KOPT-K1 (cell line): ENCODE data around the gene TUBA1C.
A peak's percentile ranks its signal among the peaks of the same experiment; 100 is the strongest.

Source experiments
- H3K27ac ChIP-seq: fragments of 200-600 bp; sonication (generic); 2 replicates; pipeline ENCODE4 v1.5.1; 2016; ENCODE audit warnings: antibody characterized with exemption, mild to moderate bottlenecking, low read depth, low read length; ENCODE audit not compliant: poor library complexity, severe bottlenecking
- H3K36me3 ChIP-seq: fragments of 200-600 bp; sonication (generic); 2 replicates; pipeline ENCODE4 v1.5.1; 2017; ENCODE audit warnings: antibody characterized with exemption, mild to moderate bottlenecking, low read length, moderate library complexity; ENCODE audit not compliant: insufficient read depth
- H3K9me3 ChIP-seq: fragments of 200-600 bp; sonication (generic); 2 replicates; pipeline ENCODE4 v1.5.1; 2017; ENCODE audit warnings: antibody characterized with exemption, low read length, mild to moderate bottlenecking; ENCODE audit not compliant: insufficient read depth, poor library complexity, severe bottlenecking

Gene TUBA1C

GRCh38 chr12:49264873-49265792 is at the start of gene TUBA1C:
Gene TUBA1C (plus strand): TSS chr12:49265082. CDS start chr12:49265182, 100 bp downstream.
- Histone ChIP-seq H3K27ac (peak within 1 kb of the TSS; percentile 89), H3K36me3 (peaks cover 39% of the 10 kb centered on the region), H3K9me3 (no peaks in the 10 kb centered on the region)

DNA sequence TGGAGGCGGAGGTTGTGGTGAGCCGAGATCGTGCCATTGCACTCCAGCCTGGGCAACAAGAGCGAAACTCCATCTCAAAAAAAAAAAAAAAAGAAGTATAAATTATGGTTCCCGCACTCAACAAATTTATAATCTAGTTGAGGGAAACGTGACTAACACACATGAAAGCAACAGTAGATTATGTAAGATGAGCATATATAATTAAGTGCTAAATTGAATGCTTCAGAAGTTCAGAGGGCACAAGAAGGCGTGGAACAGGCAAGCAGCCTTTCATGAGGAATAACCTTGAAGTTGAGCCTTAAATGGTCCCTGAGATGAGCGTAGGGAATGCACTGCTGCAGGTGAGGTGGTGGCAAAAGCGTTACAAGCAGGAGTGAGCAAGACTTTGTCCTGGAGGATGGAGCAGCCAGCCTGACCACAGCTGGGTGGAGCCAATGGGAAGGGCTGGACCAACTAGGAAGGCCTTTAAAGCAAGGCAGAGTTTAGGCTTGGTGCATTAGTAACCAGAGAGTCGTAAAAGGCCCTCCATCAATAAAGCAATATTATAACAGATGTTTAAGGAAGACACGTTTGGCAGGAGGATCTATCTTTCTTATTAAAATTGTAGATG is 45.4 kb upstream of the TUBA1C start:
- Histone ChIP-seq H3K36me3 (no peaks in the 10 kb centered on the region), H3K27ac (no peak overlapping the region), H3K9me3 (no peaks in the 10 kb centered on the region)

- H3K27ac ChIP-seq, result no peak overlapping the region
- no peaks in the 10 kb centered on the region for H3K36me3 ChIP-seq
- no peaks in the 10 kb centered on the region for H3K9me3 ChIP-seq
Measured at GRCh38 chr12:49220972-49221371, 43.9 kb upstream of the TUBA1C start.

DNA sequence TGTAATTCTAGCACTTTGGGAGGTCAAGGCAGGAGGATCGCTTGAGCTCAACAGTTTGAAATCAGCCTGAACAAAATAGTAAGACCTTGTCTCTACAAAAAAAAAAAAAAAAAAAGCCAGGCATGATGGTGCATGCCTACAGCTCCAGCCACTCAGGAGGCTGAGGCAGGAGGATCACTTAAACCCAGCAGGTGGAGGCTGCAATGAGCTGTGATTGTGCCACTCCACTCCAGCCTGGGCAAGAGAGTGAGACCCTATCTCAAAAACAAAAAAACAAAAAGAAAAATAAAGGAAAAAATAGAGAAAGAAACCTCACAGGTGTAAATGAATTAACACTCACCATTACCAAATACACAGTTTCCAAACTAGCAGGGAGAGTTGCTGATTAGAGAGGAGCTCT is 41.8 kb upstream of the TUBA1C start:
- Histone ChIP-seq H3K27ac (no peak overlapping the region), H3K9me3 (no peaks in the 10 kb centered on the region), H3K36me3 (no peaks in the 10 kb centered on the region)

- Histone ChIP-seq H3K27ac (no peak overlapping the region), H3K36me3 (no peaks in the 10 kb centered on the region), H3K9me3 (no peaks in the 10 kb centered on the region)
Measured at GRCh38 chr12:49223590-49224369, 41.1 kb upstream of the TUBA1C start.

GRCh38 chr12:49225576-49226166 is 39.2 kb upstream of the TUBA1C start:
- H3K9me3 ChIP-seq, result no peaks in the 10 kb centered on the region
- no peaks in the 10 kb centered on the region for H3K36me3 ChIP-seq
- H3K27ac ChIP-seq, result no peak overlapping the region

DNA sequence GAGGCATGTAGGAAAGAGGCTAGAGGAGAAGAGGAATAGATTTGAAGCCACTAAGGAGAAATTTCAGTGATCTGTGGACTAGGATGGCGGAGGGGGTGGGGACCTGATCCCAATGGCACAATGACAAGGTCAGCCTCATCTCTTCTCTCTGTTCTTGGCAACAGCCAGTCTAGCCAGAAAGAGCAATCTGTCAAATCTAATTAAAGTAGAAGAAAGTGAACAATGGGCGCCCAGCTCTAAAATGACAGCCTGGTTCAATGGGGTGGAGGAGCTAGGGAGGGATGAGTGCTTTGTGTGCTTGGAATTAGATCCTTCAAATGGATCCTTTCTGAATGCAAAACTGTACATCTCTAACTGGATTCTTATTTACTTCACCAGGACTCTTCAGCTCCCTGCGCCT is 37.2 kb upstream of the TUBA1C start:
- H3K27ac ChIP-seq, result no peak overlapping the region
- H3K36me3 ChIP-seq, result no peaks in the 10 kb centered on the region
- no peaks in the 10 kb centered on the region for H3K9me3 ChIP-seq

- Histone ChIP-seq H3K9me3 (no peaks in the 10 kb centered on the region), H3K27ac (no peak overlapping the region), H3K36me3 (no peaks in the 10 kb centered on the region)
Measured at GRCh38 chr12:49228653-49229052, 36.2 kb upstream of the TUBA1C start.

- Histone ChIP-seq H3K27ac (no peak overlapping the region), H3K9me3 (no peaks in the 10 kb centered on the region), H3K36me3 (no peaks in the 10 kb centered on the region)
Measured at GRCh38 chr12:49230176-49230804, 34.6 kb upstream of the TUBA1C start.

GRCh38 chr12:49230805-49231194 is 34.1 kb upstream of the TUBA1C start:
- Histone ChIP-seq H3K36me3 (no peaks in the 10 kb centered on the region), H3K9me3 (no peaks in the 10 kb centered on the region), H3K27ac (no peak overlapping the region)

DNA sequence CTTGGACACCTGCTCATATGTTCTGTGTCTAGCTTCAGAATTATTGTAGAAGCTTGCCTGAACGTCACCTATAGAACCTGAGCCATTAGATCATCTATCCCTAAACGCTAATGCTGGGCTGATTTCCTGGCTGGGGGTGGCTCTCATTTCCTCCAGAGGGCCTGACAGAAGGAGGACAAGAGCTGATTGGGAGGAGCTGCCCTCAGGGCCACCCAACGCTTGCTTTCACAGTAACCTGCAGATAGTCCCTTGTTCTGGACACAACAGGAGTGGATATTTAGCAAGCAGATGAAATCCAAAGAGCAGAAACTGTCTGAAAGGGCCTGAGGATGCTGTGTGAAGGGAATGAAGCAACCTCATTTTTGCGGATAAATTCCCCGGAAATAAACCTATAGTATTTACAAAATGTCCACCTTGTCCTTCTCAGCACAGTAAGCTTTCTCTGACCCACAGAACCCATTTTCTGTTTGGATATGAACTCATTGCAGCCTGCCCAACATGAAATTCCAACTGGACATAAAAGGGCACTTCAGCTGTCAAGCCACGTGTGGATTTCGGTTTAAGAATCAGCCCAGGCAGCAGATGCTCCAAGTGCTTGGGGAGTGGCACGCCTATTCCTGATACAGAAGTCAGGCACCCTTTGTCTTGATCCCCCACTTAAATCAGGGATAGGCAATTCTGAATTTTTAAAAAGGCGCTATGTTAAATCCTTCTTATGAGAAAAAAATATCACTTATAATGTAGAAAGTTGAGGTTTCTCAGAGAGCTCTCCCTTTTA is 32.8 kb upstream of the TUBA1C start:
- H3K27ac ChIP-seq, result no peak overlapping the region
- H3K9me3 ChIP-seq, result no peaks in the 10 kb centered on the region
- no peaks in the 10 kb centered on the region for H3K36me3 ChIP-seq

DNA sequence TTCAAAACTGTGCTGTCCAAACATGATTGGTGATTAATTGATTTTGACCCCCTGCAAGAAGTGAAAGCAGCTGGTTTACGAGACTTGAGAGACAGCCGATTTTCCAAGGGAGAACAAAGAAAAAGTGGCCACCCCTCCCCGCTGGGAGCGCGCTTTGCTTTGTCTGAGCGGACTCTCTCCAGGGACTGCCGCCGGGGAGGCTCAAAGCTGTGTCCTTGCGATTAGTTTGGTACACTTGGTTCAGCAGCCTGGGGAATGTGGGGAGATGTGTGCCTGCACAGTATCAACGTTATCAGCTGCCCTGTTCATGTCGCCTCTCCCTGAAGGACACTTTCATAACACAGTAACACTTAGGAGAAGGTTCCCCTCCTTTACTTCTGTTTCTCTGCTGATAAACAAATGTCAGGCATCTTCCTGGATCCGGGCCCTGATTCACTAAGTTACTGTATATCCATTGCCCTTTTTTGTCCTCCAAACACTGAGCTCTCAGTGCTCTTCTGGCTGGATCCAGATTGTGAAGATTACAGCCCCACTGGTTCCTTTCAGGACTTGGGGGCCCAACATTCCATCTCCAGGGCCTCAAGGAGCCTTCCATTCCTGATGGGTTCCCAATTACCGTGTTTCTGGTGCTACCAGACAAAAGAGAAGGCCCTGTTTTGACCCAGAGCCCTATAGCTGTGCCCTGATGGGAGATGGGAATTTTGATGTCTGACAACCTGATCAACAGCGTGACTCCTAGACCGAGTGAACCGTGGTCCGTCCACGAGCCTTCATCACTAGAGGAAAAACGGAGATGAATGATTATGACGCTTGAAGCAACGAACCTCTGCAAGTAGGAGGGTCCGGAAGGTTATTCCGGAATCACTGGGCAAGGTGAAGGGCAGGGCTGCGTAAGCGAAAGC is 31.7 kb upstream of the TUBA1C start:
- Histone ChIP-seq H3K9me3 (no peaks in the 10 kb centered on the region), H3K27ac (no peak overlapping the region), H3K36me3 (no peaks in the 10 kb centered on the region)

GRCh38 chr12:49233842-49234526 is 30.9 kb upstream of the TUBA1C start:
- no peaks in the 10 kb centered on the region for H3K36me3 ChIP-seq
- peak overlapping the region; percentile 60 for H3K27ac ChIP-seq
- H3K9me3 ChIP-seq, result no peaks in the 10 kb centered on the region
